Bronchial epithelial cell (primary cell): ENCODE data around the gene FAM24A. TPM values are rescaled to one million over a fixed set of nuclear protein-coding genes. Genes with fewer than 3 reads are reported as not detected.
A peak's percentile ranks its signal among the peaks of the same experiment; 100 is the strongest.
"Not testable (repeated sequence)": the region's sequence is repeated elsewhere in the genome, so short reads cannot be mapped to it uniquely, and the experiment has no call there.

ENCODE experiments used
- DNase-seq: peaks from one replicate; pipeline ENCODE4 v3.0.0-alpha.2; 2010; ENCODE audit warnings: low read depth
- FAIRE-seq: peaks from 2 replicates; lab custom pipeline; 2011; peaks lifted over from hg19 to GRCh38; lab: Jason Lieb, UNC
- H3K27me3 ChIP-seq: 2 replicates; pipeline ENCODE4 v1.5.1; 2011; ENCODE audit warnings: low read length; ENCODE audit not compliant: control insufficient read depth, insufficient read depth
- H3K36me3 ChIP-seq: 2 replicates; pipeline ENCODE4 v1.5.1; 2011; ENCODE audit warnings: low read length; ENCODE audit not compliant: control insufficient read depth, insufficient read depth
- H3K4me3 ChIP-seq: 2 replicates; pipeline ENCODE4 v1.5.1; 2011; ENCODE audit warnings: mild to moderate bottlenecking, low read depth, low read length, control low read depth
- total RNA-seq: library from RNA; depleted of rRNA; stranded (reverse); fragments of >200 nt; gene quantifications from 2 replicates; pipeline ENCODE4 v1.2.1, GENCODE V29; 2014
- TF ChIP-seq, protein P1 (sequence below): IDR thresholded peaks from 2 replicates; pipeline ENCODE4 v1.5.1; 2011; ENCODE audit warnings: mild to moderate bottlenecking, moderate library complexity, low read length, control low read depth, inconsistent platforms; ENCODE audit not compliant: insufficient read depth, severe bottlenecking

FAM24A gene, protein sequence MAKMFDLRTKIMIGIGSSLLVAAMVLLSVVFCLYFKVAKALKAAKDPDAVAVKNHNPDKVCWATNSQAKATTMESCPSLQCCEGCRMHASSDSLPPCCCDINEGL
- total RNA-seq: not detected in 2 replicates

DNA sequence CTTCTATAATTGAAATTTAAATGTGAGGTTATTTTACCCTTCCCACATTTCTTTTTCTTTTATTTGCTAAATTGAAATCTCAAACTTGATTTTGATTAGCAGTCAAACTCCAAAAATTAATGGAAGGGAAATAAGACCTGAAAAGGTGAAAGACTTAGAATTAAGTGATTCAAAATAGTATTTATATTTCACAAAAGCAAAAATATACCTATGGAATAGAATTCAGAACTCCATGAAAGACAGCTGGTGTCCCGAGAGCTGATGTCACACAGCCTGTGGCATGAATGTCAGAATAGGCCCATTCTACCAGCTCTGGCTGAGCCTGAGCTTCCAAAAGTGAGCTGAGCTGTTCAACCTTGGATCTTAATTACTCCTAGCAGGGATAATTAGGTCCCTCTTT is at the start of gene FAM24A:
Gene FAM24A, plus strand, starts transcription at position 301 of the 400 bp plus-strand sequence. CDS start 1,025 bp downstream, outside the sequence.
- H3K36me3 ChIP-seq: no peaks in the 10 kb centered on the region
- no peak within 1 kb of the TSS for H3K4me3 ChIP-seq
- DNase-seq: no peak
- H3K27me3 ChIP-seq: no peaks in the 10 kb centered on the region
- no peak for FAIRE-seq
- TF ChIP-seq, protein P1, sequence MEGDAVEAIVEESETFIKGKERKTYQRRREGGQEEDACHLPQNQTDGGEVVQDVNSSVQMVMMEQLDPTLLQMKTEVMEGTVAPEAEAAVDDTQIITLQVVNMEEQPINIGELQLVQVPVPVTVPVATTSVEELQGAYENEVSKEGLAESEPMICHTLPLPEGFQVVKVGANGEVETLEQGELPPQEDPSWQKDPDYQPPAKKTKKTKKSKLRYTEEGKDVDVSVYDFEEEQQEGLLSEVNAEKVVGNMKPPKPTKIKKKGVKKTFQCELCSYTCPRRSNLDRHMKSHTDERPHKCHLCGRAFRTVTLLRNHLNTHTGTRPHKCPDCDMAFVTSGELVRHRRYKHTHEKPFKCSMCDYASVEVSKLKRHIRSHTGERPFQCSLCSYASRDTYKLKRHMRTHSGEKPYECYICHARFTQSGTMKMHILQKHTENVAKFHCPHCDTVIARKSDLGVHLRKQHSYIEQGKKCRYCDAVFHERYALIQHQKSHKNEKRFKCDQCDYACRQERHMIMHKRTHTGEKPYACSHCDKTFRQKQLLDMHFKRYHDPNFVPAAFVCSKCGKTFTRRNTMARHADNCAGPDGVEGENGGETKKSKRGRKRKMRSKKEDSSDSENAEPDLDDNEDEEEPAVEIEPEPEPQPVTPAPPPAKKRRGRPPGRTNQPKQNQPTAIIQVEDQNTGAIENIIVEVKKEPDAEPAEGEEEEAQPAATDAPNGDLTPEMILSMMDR: no peak

GRCh38 chr10:122861711-122862161 is 48.7 kb upstream of the FAM24A start:
- Histone ChIP-seq H3K4me3 (no peak overlapping the region), H3K36me3 (no peaks in the 10 kb centered on the region), H3K27me3 (no peaks in the 10 kb centered on the region)
- DNase-seq (peak; percentile 90), FAIRE-seq (no peak)
- TF ChIP-seq, protein P1: no peak

- Histone ChIP-seq H3K4me3 (no peak overlapping the region), H3K36me3 (no peaks in the 10 kb centered on the region), H3K27me3 (no peaks in the 10 kb centered on the region)
- DNase-seq (no peak), FAIRE-seq (no peak)
- TF ChIP-seq, protein P1: no peak
Observed at GRCh38 chr10:122863216-122864193, 46.9 kb upstream of the FAM24A start.

GRCh38 chr10:122864194-122864592 is 46.2 kb upstream of the FAM24A start:
- no peaks in the 10 kb centered on the region for H3K36me3 ChIP-seq
- TF ChIP-seq, protein P1: no peak
- DNase-seq (no peak), FAIRE-seq (no peak)
- no peaks in the 10 kb centered on the region for H3K27me3 ChIP-seq
- H3K4me3 ChIP-seq: no peak overlapping the region

GRCh38 chr10:122864901-122865300 is 45.5 kb upstream of the FAM24A start:
- DNase-seq: peak; percentile 62
- TF ChIP-seq, protein P1: no peak
- no peak for FAIRE-seq
- H3K4me3 ChIP-seq: no peak overlapping the region
- no peaks in the 10 kb centered on the region for H3K27me3 ChIP-seq
- H3K36me3 ChIP-seq: no peaks in the 10 kb centered on the region

GRCh38 chr10:122866757-122867482 is 43.5 kb upstream of the FAM24A start:
- peak; percentile 21 for DNase-seq
- not testable (repeated sequence) for H3K36me3 ChIP-seq, FAIRE-seq

GRCh38 chr10:122868768-122869167 is 41.6 kb upstream of the FAM24A start:
- not testable (repeated sequence) for DNase-seq, H3K27me3 ChIP-seq, FAIRE-seq, H3K4me3 ChIP-seq, H3K36me3 ChIP-seq

More at GRCh38 chr10:122866757-122867482, 43.5 kb upstream of the FAM24A start:
- not testable (repeated sequence) for H3K4me3 ChIP-seq, H3K27me3 ChIP-seq

- not testable (repeated sequence) for FAIRE-seq, H3K27me3 ChIP-seq, H3K4me3 ChIP-seq, H3K36me3 ChIP-seq, DNase-seq
Observed at GRCh38 chr10:122871947-122872346, 38.5 kb upstream of the FAM24A start.
